ENCODE data around the gene MS4A4E.

DNA sequence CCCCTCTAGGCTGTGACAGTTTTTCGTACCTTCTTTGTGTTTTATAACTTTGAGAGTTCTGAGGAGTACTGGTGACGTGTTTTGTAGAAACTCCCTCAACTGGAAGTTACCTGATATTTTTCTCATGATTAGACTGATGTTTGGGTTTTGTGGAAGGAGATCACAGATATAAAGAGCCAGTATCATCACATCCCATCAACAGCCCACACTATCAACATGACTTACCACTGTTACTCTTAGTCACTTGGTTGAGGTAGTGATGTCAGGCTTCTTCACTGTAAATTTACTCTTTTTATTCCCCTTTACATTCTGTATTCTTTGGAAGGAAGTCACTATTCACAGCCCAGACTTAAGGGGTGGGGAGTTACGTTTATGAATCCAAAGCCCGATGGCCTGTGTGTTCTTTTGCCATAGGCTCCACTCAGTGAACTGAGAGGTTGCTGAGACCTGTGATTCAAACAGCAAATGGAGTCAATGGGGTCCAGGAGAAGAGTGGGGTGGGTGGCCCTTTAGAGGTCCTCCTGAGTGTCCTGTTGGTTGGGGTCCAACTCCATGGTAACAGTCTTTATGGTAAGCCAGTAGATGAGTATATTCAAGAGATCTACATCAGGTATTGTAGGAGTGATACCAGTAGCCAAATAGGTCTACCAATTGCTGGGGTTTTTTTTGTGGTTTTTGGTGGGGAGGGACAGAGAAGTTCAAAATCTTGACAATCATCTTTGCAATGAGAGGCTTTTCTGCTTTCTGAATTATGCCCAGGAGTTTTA, 15.2 kb upstream of the MS4A4E start:
- TF ChIP-seq CTCF (conservative IDR thresholded peaks at IDR 0.05; ENCODE audit: low read length), result no peak
- TF ChIP-seq EZH2phosphoT487 (IDR thresholded peaks at IDR 0.05; ENCODE audit: borderline replicate concordance, low read depth, low read length), result no peak

All from OCI-LY7 (cell line).